ENCODE results near the gene ARID5A. TPM values are rescaled to one million over a fixed set of nuclear protein-coding genes. Genes with fewer than 3 reads are reported as not detected.

The ARID5A gene
- polyA plus RNA-seq, 3 donors = 27.8 to 38.8 (median 37.7) TPM

GRCh38 chr2:96509847-96510230 is 26.7 kb upstream of the ARID5A start:
- no peak overlapping the region for H3K27ac ChIP-seq (ENCODE audit: low read depth in 1 of 2, low read length in 2 of 2)
- no peak overlapping the region for H3K9ac ChIP-seq (ENCODE audit: insufficient read depth, low read length, poor library complexity, severe bottlenecking)
- no peaks in the 10 kb centered on the region for H3K79me2 ChIP-seq (ENCODE audit: insufficient read depth, low read length)
- H3K36me3 ChIP-seq (replicated peaks in 1 of 2; ENCODE audit: control insufficient read depth in 1 of 2, insufficient read depth in 2 of 2, low read length in 2 of 2) = no peaks in the 10 kb centered on the region
- no peaks in the 10 kb centered on the region for H4K20me1 ChIP-seq (ENCODE audit: insufficient read depth, low read length)
- no peak overlapping the region for H3K4me3 ChIP-seq (replicated peaks in 1 of 3; ENCODE audit: low read depth in 2 of 3, low read length in 3 of 3)
- no peak overlapping the region for H3K27ac Mint-ChIP-seq
- TF ChIP-seq CTCF (IDR thresholded peaks at IDR 0.05) = no peak
- peaks cover 10 to 19% of the 10 kb centered on the region in 2 donors for H3K4me1 ChIP-seq (ENCODE audit: control insufficient read depth in 1 of 2, insufficient read depth in 2 of 2, low read length in 2 of 2)
- intact Hi-C loops (cut with micrococcal nuclease) = loop anchor here (1.0 to 5.0 kb wide), 4 partner anchors 38 to 103 kb away; no protein-coding TSS in a partner anchor
- no peak overlapping the region for H3K4me3 Mint-ChIP-seq
- H3K4me2 ChIP-seq (replicated peaks; ENCODE audit: extremely low read depth, low read length, poor library complexity, severe bottlenecking) = no peak overlapping the region
- peaks cover 7 to 12% (median 9%) of the 10 kb centered on the region in 3 donors for H3K27me3 Mint-ChIP-seq (ENCODE audit: low read depth in 3 of 3)
- DNase-seq = no peak
- no peaks in the 10 kb centered on the region for H3K9me3 ChIP-seq (replicated peaks in 1 of 2; ENCODE audit: control insufficient read depth in 1 of 2, insufficient read depth in 1 of 2, low read length in 2 of 2)
- H3K9me3 Mint-ChIP-seq = peaks cover 0 to 2% (median 0%) of the 10 kb centered on the region in 7 donors
- peaks cover 10% of the 10 kb centered on the region for H3K4me1 Mint-ChIP-seq
- H3K36me3 Mint-ChIP-seq = no peaks in the 10 kb centered on the region
- peaks cover 0 to 3% of the 10 kb centered on the region in 2 donors for H3K27me3 ChIP-seq (ENCODE audit: control insufficient read depth in 2 of 2, insufficient read depth in 2 of 2, low read length in 2 of 2)
- H2AFZ ChIP-seq (ENCODE audit: insufficient read depth, low read depth, low read length, poor library complexity, severe bottlenecking) = peak overlapping the region; percentile 59
- 42% methylated on average over 3 of the region's 11 CpGs for WGBS (ENCODE audit: insufficient coverage)

GRCh38 chr2:96510931-96511595 is 25.5 kb upstream of the ARID5A start:
- peaks cover 7 to 13% (median 9%) of the 10 kb centered on the region in 3 donors for H3K27me3 Mint-ChIP-seq (ENCODE audit: low read depth in 3 of 3)
- intact Hi-C loops (cut with micrococcal nuclease) = no loop called here

More at GRCh38 chr2:96510931-96511595, 25.5 kb upstream of the ARID5A start:
- Histone ChIP-seq H2AFZ (ENCODE audit: insufficient read depth, low read depth, low read length, poor library complexity, severe bottlenecking) (no peak overlapping the region), H3K36me3 (replicated peaks in 1 of 2; ENCODE audit: control insufficient read depth in 1 of 2, insufficient read depth in 2 of 2, low read length in 2 of 2) (no peaks in the 10 kb centered on the region), H3K27ac (ENCODE audit: low read depth in 1 of 2, low read length in 2 of 2) (no peak overlapping the region), H3K4me3 (replicated peaks in 1 of 3; ENCODE audit: low read depth in 2 of 3, low read length in 3 of 3) (no peak overlapping the region), H3K9me3 (replicated peaks in 1 of 2; ENCODE audit: control insufficient read depth in 1 of 2, insufficient read depth in 1 of 2, low read length in 2 of 2) (no peaks in the 10 kb centered on the region), H3K4me2 (replicated peaks; ENCODE audit: extremely low read depth, low read length, poor library complexity, severe bottlenecking) (no peak overlapping the region), H3K9ac (ENCODE audit: insufficient read depth, low read length, poor library complexity, severe bottlenecking) (no peak overlapping the region), H3K79me2 (ENCODE audit: insufficient read depth, low read length) (no peaks in the 10 kb centered on the region), H3K4me1 (ENCODE audit: control insufficient read depth in 1 of 2, insufficient read depth in 2 of 2, low read length in 2 of 2) (peaks cover 10 to 19% of the 10 kb centered on the region in 2 donors), H3K27me3 (ENCODE audit: control insufficient read depth in 2 of 2, insufficient read depth in 2 of 2, low read length in 2 of 2) (peaks cover 0 to 3% of the 10 kb centered on the region in 2 donors), H4K20me1 (ENCODE audit: insufficient read depth, low read length) (no peaks in the 10 kb centered on the region)
- Mint-ChIP-seq H3K36me3 (no peaks in the 10 kb centered on the region), H3K4me3 (no peak overlapping the region), H3K27ac (no peak overlapping the region), H3K9me3 (peaks cover 0 to 2% (median 0%) of the 10 kb centered on the region in 7 donors), H3K4me1 (peaks cover 10% of the 10 kb centered on the region)
- no peak for DNase-seq
- TF ChIP-seq CTCF (IDR thresholded peaks at IDR 0.05) = no peak
- 92% methylated on average over 6 of the region's 6 CpGs for WGBS (ENCODE audit: insufficient coverage)
